Mesenteric fat pad (tissue), 1 donor: ENCODE measurements around the gene SORCS2. TPM values are rescaled to one million over a fixed set of nuclear protein-coding genes. Genes with fewer than 3 reads are reported as not detected.
"Not testable (repeated sequence)": the region's sequence is repeated elsewhere in the genome, so short reads cannot be mapped to it uniquely, and the experiment has no call there.

Source experiments
- DNase-seq: peaks from one replicate; pipeline ENCODE4 v3.0.0-alpha.2; 2020; ENCODE audit warnings: low spot score
- total RNA-seq: library from RNA; stranded (reverse); fragmentation: NEBNext Ultra II Directional; extraction: Animal tissue kit (Norgen Biotek cat#: 25700); gene quantifications from one replicate; pipeline ENCODE4 v1.2.1, GENCODE V29; 2021
- donor health status: DM: yes; HTN: yes; CAD: no.

Gene SORCS2
- total RNA-seq, 1 donor from 2014 or later, result 1.9 TPM

GRCh38 chr4:7591409-7592053, 399.2 kb downstream of the SORCS2 start:
- no peak for DNase-seq

- no peak for DNase-seq
Observed at GRCh38 chr4:7593646-7594412, 401.5 kb downstream of the SORCS2 start.

GRCh38 chr4:7595934-7596461, 403.7 kb downstream of the SORCS2 start:
- no peak for DNase-seq

- DNase-seq, result no peak
Observed at GRCh38 chr4:7596918-7597606, 404.7 kb downstream of the SORCS2 start.

- no peak for DNase-seq
Observed at GRCh38 chr4:7598939-7599790, 406.8 kb downstream of the SORCS2 start.

GRCh38 chr4:7600247-7600646, 407.9 kb downstream of the SORCS2 start:
- DNase-seq, result no peak

- not testable (repeated sequence) for DNase-seq
Observed at GRCh38 chr4:7602166-7602565, 409.8 kb downstream of the SORCS2 start.

GRCh38 chr4:7607156-7607910, 415.0 kb downstream of the SORCS2 start:
- no peak for DNase-seq

- DNase-seq, result no peak
Observed at GRCh38 chr4:7608046-7608445, 415.7 kb downstream of the SORCS2 start.

- DNase-seq, result no peak
Observed at GRCh38 chr4:7609316-7609715, 417.0 kb downstream of the SORCS2 start.

GRCh38 chr4:7610022-7610670, 417.8 kb downstream of the SORCS2 start:
- DNase-seq, result no peak

- DNase-seq, result no peak
Observed at GRCh38 chr4:7610841-7611240, 418.5 kb downstream of the SORCS2 start.

GRCh38 chr4:7612311-7612897, 420.1 kb downstream of the SORCS2 start:
- no peak for DNase-seq

GRCh38 chr4:7614350-7614949, 422.1 kb downstream of the SORCS2 start:
- no peak for DNase-seq

- DNase-seq, result no peak
Observed at GRCh38 chr4:7616193-7616592, 423.9 kb downstream of the SORCS2 start.

GRCh38 chr4:7618361-7618760, 426.0 kb downstream of the SORCS2 start:
- DNase-seq, result no peak

GRCh38 chr4:7620086-7620813, 427.9 kb downstream of the SORCS2 start:
- DNase-seq, result no peak

GRCh38 chr4:7620814-7621176, 428.5 kb downstream of the SORCS2 start:
- DNase-seq, result no peak
